Stimulated activated CD4-positive, alpha-beta T cell treated with anti-CD3 and anti-CD28 coated beads, Interleukin-15, amount 100 ng/mL, for 1 hour (primary cell): Measurements from ENCODE around the gene CROCC.

Experiments used
- DNase-seq, 2 donors: peaks; one replicate each; pipeline ENCODE4 v3.0.0-alpha.2; 2020; ENCODE audit warnings: low read depth in 1 of 2, low spot score in 1 of 2

Gene CROCC

DNA sequence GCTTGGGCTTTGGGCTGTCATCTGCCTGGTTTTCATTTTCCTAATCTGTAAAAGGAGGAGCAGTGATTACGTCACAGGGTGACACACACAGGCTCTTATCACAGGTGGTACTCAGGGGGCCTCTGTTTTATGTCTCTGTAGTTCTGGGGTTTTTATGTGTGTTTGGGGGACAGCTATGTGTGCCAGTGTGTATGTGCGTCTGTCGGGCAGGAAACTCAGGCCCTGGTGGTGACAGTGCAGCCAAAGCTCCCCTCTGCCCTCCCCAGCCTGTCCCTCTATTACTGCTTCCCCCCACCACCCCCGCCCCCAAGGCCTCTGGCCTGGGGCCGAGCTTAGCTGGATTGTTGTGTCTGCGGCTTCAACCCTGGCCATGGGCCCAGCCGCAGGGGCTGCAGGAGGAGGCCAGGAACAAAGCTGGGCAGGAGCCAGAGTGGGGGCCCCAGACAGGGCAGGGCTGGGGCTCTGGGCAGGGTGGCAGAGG is 45.4 kb downstream of the CROCC start:
- DNase-seq, result no peak

GRCh38 chr1:16967962-16968361 is 46.2 kb downstream of the CROCC start:
- DNase-seq, result no peak

- no peak for DNase-seq
Measured at GRCh38 chr1:16968372-16968771, 46.6 kb downstream of the CROCC start.

GRCh38 chr1:16969057-16969611 is 47.4 kb downstream of the CROCC start:
- no peak for DNase-seq

- DNase-seq, result no peak
Measured at GRCh38 chr1:16969651-16970050, 47.9 kb downstream of the CROCC start.

GRCh38 chr1:16970132-16970910 is 48.6 kb downstream of the CROCC start:
- DNase-seq, result no peak

DNA sequence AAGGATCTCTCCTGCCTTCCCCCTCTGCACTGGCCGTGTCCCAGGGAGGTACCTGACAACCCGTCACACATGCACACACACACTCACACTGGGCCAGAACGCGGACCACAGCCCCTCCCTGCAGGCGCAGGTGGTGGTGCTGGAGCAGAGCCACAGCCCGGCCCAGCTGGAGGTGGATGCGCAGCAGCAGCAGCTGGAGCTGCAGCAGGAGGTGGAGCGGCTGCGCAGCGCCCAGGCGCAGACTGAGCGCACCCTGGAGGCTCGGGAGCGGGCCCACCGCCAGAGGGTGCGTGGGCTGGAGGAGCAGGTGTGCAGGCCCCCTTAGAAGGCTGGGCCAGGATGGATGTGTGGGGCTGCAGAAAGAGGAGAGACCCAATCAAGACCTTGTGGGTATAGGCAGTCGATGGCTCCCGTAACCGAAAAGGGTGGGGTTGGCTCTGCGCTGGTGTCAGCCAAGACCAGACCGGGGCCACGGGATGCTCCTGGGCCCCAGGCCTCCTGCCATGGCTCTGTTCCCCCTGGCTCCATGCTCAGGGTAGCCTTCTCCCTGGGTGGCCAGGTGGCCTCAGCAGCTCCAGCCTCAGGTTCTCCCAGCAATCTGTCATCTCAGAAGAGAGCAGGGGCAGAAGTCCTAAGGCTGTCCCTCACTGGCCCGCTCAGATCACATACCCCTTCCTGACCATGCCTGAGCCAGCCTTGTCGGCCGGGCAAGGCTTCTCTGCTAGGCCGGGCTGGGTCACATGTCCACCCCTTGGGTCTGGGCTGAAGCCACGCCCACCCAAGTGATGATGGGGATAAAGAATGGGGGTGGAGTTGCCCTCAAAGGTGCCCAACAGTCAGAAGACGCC is 49.8 kb downstream of the CROCC start:
- no peak for DNase-seq

GRCh38 chr1:16972189-16972895 is 50.6 kb downstream of the CROCC start:
- no peak for DNase-seq

- DNase-seq, result no peak
Measured at GRCh38 chr1:16973215-16973614, 51.5 kb downstream of the CROCC start.

DNA sequence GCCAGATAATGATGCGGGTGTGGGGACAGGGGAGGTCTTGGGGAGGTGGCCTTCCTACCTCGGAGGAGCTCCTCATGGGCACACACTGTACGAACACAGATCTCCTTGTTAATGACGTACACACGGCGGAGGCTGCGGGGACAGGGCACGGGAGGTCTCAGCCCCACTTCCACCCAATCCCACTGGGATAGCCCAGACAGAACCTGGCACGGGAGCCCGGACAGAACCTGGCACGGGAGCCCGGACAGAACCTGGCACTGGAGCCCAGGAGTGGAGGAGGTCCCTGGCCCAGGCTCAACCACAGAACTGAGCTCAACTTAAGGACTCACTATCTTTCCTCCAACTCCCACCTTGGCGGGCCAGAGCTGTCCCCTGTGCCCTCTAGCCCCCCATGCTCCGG is 53.5 kb downstream of the CROCC start:
- no peak for DNase-seq

GRCh38 chr1:16975838-16976237 is 54.1 kb downstream of the CROCC start:
- no peak for DNase-seq

- no peak for DNase-seq
Measured at GRCh38 chr1:16976966-16977365, 55.2 kb downstream of the CROCC start.

GRCh38 chr1:16977377-16977776 is 55.6 kb downstream of the CROCC start:
- DNase-seq, result no peak

DNA sequence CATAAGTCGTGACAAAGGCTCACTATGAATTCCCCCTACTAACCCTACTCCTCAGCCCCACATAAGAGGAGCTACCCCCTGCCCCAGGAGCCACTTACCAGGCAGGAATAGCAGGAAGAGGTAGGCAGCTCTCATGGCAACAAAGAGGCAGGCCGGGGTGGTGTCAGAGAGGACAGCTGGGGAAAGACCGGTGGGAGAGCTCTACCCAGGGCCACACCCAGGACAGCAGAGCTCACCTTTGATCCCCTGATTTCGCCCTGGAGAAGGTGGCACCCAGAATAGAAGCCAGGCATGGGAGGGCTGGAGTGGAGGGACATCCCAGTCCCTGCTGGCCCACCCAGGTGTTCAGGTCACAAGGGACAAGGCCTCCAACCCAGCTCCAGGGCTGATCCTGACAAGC is 56.4 kb downstream of the CROCC start:
- no peak for DNase-seq

DNA sequence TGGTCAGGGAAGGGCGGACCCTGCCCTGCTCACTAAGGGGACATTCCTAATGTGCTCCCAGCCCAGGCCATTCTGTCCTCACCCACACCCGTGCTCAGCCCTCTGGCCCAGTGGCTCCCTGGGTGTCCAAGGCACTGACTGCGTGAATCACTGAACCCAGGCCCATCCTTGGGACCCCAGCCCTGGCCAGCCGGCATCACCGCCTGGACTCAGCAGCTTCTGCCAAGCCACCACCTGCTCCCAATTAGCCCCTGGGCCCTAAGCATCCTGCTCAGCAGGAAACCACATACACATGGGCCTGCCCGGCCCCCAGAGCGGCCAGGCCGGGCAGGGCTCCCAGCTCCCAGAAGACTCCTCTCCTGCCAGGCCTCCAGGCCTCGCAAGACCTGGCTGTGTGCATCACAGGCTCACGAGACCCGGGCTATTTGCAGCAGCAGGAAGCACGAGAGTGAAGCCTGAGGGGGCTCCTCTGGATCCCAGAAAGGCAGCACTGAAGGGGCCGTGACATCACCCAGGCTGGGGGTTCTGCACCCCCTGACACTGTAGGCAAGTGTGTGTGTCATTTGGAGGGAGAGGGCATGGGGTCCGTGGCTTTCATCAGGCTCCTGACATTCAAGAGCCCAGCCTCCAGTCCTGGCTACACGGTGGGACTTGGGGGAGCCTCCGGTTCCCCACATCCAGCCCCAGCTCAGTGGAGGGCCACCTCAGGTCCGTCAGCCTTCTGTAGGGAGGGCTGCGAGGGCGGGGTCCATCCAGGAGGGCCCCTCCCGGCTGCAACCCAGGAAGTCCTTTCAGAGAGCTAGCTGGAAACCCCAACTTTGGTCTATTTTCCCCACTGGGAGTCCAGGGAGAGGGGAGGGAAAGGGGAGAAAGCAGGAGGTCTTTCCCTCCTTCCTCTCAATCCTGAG is 57.1 kb downstream of the CROCC start:
- DNase-seq, result no peak

- no peak for DNase-seq
Measured at GRCh38 chr1:16979475-16980327, 58.0 kb downstream of the CROCC start.

DNA sequence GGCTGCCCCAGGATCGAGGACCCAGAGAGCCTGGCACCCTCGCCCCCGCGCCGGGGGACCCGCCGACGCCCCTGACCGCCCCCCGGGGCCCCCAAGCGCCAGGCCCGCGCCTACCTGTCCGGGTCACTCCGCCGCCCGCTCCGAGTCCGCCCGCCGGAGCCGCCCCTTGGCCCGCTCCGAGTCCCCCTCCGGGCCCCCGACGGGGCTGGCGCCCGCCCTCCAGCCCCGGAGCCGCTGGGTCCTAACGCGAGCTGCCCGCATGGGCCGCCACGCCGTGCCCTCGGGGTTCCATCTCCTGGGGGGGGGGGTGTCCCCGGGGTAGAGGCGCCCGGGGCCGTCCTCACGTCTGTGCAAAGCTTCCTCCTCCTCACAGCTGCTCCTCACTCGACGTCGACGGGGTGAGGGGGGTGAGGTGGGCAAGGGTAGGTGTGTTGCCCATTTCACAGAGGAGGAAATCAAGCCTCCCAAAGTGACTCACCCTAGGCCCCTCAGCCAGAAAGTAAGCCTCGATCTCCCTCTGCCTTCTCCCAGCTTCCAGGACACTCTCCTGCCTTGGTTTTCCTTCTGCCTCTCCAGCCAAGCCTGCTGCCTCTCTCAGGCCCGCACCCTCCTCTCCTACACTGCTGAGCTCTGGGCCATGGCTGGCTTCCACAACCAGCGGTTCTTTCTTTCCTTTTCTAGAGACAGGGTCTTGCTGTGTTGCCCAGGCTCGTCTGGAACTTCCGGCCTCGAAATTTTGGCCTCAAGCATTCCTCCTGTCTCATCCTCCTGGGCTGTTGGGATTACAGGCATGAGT is 58.9 kb downstream of the CROCC start, which contains the start of gene MFAP2:
Gene MFAP2, minus strand, starts transcription at position 148 of the 796 bp plus-strand sequence. CDS start 2,347 bp downstream, outside the sequence.
- DNase-seq, result no peak

DNA sequence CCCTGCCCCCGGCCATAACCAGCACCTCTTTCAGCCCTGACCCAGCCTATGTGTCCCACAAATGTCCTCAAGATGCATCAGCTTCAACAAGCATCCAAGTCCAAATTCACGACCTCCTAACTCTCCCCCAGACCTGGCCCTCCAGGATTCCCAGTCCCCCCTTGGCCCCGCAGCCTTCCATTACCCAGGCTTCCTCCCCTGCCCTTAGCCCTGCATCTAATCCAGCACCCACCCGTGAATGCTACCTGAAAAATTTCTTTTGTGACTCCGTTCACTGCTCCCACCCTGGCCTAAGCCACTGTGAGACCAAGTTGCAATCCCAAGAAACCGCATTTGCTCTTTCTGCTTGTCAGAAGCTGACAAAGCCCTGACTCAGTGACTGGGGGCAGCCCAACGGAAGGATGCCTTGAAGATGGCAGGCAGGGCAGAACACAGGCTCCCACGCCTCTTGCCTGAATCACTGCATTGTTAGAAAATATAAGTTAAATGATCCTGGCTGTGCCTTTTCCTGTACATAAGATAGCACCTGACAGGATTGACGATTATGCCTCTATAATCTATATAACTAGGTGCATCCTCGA is 59.6 kb downstream of the CROCC start:
- DNase-seq, result no peak
